ENCODE measurements around the gene KRT35. TPM values are rescaled to one million over a fixed set of nuclear protein-coding genes. Genes with fewer than 3 reads are reported as not detected.

The KRT35 gene
- polyA plus RNA-seq, result not detected in 2 replicates

DNA sequence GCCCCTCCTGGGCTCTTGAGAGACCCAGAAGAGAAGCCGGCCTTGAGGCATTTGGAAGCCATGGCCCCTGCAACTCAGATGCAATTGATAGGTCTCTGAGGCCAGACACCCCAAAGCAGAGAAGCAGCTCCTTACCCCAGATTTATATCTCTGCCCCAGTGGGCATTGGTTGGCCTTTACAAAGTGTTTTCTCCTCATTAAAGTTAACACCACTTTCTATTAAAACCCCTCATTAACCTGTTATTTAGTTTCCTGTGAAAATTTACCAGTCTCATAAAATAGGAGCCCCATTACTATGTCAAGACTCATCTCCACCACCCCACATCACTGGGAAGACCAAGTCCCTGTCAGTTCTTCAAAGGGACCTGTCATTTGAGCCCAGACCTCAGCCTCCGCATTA lies at the start of gene KRT35:
Gene KRT35, minus strand, starts transcription at position 116 of the 400 bp plus-strand sequence. Its CDS starts 54 bp downstream, at position 62.

DNA sequence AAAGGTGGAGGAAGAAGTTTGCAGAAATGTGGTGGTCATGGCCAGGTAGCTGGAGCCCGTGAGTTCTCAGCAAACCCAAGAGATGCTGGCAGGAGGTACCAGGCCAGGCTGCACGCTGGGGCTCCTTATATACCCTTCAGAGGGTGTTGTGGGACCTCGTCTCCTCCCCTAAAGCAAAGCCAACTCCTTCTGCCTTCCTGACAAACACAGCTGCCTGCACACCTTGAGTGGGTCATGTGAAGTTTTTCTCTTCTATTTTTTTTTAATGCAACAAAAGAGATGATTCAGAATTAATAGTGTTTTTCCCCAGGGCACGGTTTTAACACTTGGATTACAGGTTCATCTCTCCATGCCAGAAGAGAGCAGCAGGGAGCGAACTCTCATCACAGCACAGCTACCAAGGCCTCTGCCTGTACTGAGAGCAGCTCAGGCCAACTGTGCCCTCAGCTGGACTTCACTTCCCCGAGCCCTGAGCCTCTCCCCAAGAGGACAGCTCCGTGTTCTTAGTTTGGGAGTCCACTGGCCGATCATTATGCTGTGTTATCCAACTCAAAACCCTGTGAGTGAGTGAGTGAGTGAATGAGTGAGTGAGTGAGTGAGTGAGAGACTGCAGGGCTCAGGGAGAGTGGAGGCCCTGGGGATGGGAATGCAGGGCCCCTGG lies 38.0 kb upstream of the KRT35 start, which contains the start of gene KRT15:
Gene KRT15, minus strand, starts transcription at position 102 of the 661 bp plus-strand sequence. Its CDS starts 63 bp downstream, at position 39.

DNA sequence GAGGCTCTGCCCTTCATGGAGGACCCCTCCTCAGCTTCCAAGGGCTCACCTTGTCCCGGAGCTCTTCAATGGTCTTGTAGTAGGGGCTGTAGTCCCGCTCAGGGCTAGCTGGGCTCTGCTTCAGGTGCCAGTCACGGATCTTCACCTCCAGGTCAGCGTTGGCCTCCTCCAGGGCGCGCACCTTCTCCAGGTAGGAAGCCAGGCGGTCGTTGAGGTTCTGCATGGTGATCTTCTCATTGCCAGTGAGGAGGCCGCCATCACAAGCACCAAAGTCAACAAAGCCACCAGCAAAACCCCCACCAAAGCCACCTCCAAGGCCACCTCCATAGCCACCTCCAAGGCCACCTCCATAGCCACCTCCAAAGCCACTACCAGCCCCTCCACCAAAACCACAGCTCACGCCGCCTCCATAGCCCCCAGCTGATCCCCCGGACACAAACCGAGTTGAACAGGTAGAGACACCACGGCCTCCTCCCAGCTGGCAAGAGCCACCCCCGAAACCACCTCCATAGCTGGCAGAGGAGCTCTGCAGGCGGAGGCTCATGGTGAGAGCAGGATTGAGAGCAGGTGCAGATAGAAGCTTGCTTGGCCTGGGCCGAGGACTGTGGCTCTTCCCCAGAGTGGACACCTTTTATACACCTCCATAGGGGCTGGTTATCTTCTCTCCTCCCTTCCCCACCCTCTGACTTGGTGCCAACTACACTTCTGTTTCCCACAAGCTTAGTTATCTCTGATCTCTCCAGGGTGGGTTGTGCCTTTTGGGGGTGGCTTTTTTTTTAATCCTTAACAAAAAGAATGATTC lies 24.3 kb upstream of the KRT35 start, which contains the start of gene KRT13:
Gene KRT13, minus strand, starts transcription at position 606 of the 802 bp plus-strand sequence. Its CDS starts 62 bp downstream, at position 544.

DNA sequence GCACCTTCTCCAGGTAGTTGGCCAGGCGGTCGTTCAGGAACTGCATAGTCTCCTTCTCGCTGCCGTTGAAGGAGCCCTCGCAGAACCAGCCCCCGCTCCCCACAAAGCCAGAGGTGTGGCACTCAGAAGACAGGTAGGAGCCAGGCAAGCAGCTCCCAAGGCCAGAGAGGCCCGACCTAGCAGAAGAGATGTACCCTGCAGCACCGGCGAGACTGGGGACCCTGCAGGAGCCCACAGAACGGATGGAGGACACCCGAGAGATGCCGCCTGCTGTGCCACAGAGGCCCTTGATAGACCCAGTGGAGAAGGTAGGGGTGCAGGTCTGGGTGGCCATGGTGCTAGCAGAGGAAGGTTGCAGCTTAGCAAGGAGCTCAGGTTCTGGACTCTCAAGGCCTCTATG lies 8.6 kb upstream of the KRT35 start, which contains the start of gene KRT36:
Gene KRT36, minus strand, starts transcription at position 380 of the 400 bp plus-strand sequence. Its CDS starts 46 bp downstream, at position 334.

DNA sequence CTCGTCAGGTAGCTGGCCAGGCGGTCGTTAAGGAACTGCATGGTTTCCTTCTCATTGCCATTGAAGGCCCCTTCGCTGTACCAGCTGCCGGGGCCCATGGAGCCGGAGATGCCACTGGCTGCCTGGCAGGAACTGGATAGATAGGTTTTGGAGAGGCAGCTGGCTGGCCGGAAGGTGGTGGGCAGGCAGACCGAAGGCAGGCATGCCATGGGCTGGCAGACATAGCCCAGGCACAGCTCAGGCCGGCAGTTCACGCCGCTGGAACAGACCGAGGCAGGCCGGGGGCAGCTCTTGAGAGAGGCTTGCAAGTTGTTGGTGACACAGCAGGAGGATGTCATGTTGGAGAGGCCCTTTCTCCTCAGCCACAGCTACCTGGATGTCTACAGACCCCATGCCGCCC lies 14.0 kb downstream of the KRT35 start, which contains the start of gene KRT32:
Gene KRT32, minus strand, starts transcription at position 399 of the 400 bp plus-strand sequence. Its CDS starts 61 bp downstream, at position 338.

DNA sequence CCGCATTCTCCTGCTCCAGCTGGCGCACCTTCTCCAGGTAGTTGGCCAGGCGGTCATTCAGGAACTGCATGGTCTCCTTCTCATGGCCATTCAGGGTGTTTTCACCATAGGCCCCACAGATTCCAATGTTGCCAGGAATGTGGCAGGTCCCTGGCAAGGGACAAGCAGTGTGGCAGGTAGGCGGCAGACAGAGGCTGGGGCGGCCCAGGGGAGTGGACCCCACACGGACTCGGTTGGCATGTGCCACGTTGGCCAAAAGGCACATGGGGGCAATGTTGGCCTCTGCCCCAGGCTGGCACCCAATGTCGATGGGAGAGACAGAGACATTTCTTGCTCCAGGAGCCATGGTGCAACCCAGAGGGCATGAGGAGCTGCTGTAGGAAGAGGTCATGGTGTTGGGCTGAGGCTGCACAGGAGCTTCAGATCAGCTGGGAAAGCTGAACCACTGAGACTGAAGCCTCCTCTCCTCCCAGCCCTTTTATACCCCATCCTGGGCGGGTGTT lies 40.4 kb downstream of the KRT35 start, which contains the start of gene KRT38:
Gene KRT38, minus strand, starts transcription at position 453 of the 503 bp plus-strand sequence. Its CDS starts 62 bp downstream, at position 391.

Other genes with a start within 250 kb of the KRT35 start
- not detected in 2 replicates for gene KRTAP9-3, start 248.7 kb downstream of the KRT35 start, polyA plus RNA-seq
- gene KRTAP9-8, start 243.2 kb downstream of the KRT35 start, polyA plus RNA-seq, result not detected in 2 replicates
- gene KRTAP9-4, start 231.5 kb downstream of the KRT35 start, polyA plus RNA-seq, result not detected in 2 replicates
- not detected in 2 replicates for gene KRTAP9-9, start 225.8 kb downstream of the KRT35 start, polyA plus RNA-seq
- not detected in 2 replicates for gene KRTAP9-6, start 215.8 kb downstream of the KRT35 start, polyA plus RNA-seq
- gene KRTAP9-7, start 205.5 kb downstream of the KRT35 start, polyA plus RNA-seq, result not detected in 2 replicates
- gene KRTAP29-1, start 178.3 kb downstream of the KRT35 start, polyA plus RNA-seq, result not detected in 2 replicates
- gene KRTAP16-1, start 171.8 kb downstream of the KRT35 start, polyA plus RNA-seq, result not detected in 2 replicates
- gene KRTAP17-1, start 165.4 kb downstream of the KRT35 start, polyA plus RNA-seq, result not detected in 2 replicates
- gene KRT33A, start 130.3 kb downstream of the KRT35 start, polyA plus RNA-seq, result not detected in 2 replicates
- not detected in 2 replicates for gene KRT33B, start 111.3 kb downstream of the KRT35 start, polyA plus RNA-seq
- gene KRT34, start 98.8 kb downstream of the KRT35 start, polyA plus RNA-seq, result not detected in 2 replicates
- gene KRT31, start 83.5 kb downstream of the KRT35 start, polyA plus RNA-seq, result 2.2 TPM in 1 of 2 replicates, not detected in the other
- not detected in 2 replicates for gene KRT37, start 56.6 kb downstream of the KRT35 start, polyA plus RNA-seq
- gene KRT38, start 40.2 kb downstream of the KRT35 start, polyA plus RNA-seq, result not detected in 2 replicates
- gene KRT32, start 13.8 kb downstream of the KRT35 start, polyA plus RNA-seq, result not detected in 2 replicates
- gene KRT36, start 8.8 kb upstream of the KRT35 start, polyA plus RNA-seq, result not detected in 2 replicates
- not detected in 2 replicates for gene KRT13, start 24.5 kb upstream of the KRT35 start, polyA plus RNA-seq
- gene KRT15, start 37.7 kb upstream of the KRT35 start, polyA plus RNA-seq, result not detected in 2 replicates
- not detected in 2 replicates for gene KRT19, start 47.2 kb upstream of the KRT35 start, polyA plus RNA-seq
- gene KRT9, start 90.9 kb upstream of the KRT35 start, polyA plus RNA-seq, result not detected in 2 replicates
- gene KRT14, start 105.7 kb upstream of the KRT35 start, polyA plus RNA-seq, result not detected in 2 replicates
- gene KRT16, start 131.6 kb upstream of the KRT35 start, polyA plus RNA-seq, result 0.52 and 0.63 TPM in 2 replicates
- 10.7 and 38.0 TPM in 2 replicates for gene KRT17, start 143.4 kb upstream of the KRT35 start, polyA plus RNA-seq
- gene EIF1, start 207.7 kb upstream of the KRT35 start, polyA plus RNA-seq, result 1,476 and 1,572 TPM in 2 replicates
- gene GAST, start 231.2 kb upstream of the KRT35 start, polyA plus RNA-seq, result not detected in 2 replicates

All from Purkinje cell (primary cell).